Ectodermal cell (in vitro differentiated cells): ENCODE data around the gene CD52.

ENCODE experiments used
- H3K27ac ChIP-seq: 2 replicates; pipeline ENCODE4 v1.7.0; 2013; ENCODE audit warnings: mild to moderate bottlenecking, low read depth, low read length; ENCODE audit not compliant: insufficient read depth, poor library complexity, severe bottlenecking
- H3K27me3 ChIP-seq: 2 replicates; pipeline ENCODE4 v1.7.0; 2013; ENCODE audit warnings: mild to moderate bottlenecking, low read length; ENCODE audit not compliant: insufficient read depth, control insufficient read depth, poor library complexity, severe bottlenecking
- H3K36me3 ChIP-seq: one replicate; pipeline ENCODE4 v1.7.0; 2013; ENCODE audit warnings: low read length; ENCODE audit not compliant: control insufficient read depth, insufficient read depth
- H3K4me1 ChIP-seq: one replicate; pipeline ENCODE4 v1.7.0; 2013; ENCODE audit warnings: low read length; ENCODE audit not compliant: control insufficient read depth, insufficient read depth
- H3K4me3 ChIP-seq: 2 replicates; pipeline ENCODE4 v1.7.0; 2013; ENCODE audit warnings: low read depth, low read length, control low read depth; ENCODE audit not compliant: insufficient read depth
- H3K9me3 ChIP-seq: 2 replicates; pipeline ENCODE4 v1.7.0; 2013; ENCODE audit warnings: mild to moderate bottlenecking, low read length, moderate library complexity; ENCODE audit not compliant: control insufficient read depth
- WGBS, 2 experiments: methylation state at CpG; one replicate each; pipeline ENCODE4 v1.1.7; 2013; ENCODE audit warnings: missing lambda C conversion rate in 2 of 2; 5-methylcytosine and 5-hydroxymethylcytosine counted together

CD52 gene

GRCh38 chr1:26278724-26279455, 38.9 kb upstream of the CD52 start:
- peaks cover 37% of the 10 kb centered on the region for H3K4me1 ChIP-seq
- H3K27me3 ChIP-seq: no peaks in the 10 kb centered on the region
- H3K27ac ChIP-seq: peak overlapping the region; percentile 84
- WGBS, 2 experiments: 82 to 85% methylated on average over 8 of the region's 9 CpGs
- H3K9me3 ChIP-seq: no peaks in the 10 kb centered on the region
- H3K36me3 ChIP-seq: peaks cover 27% of the 10 kb centered on the region
- H3K4me3 ChIP-seq: peak overlapping the region; percentile 77

GRCh38 chr1:26279456-26280332, 38.1 kb upstream of the CD52 start, which contains the start of gene SH3BGRL3:
TSS of gene SH3BGRL3 (plus strand) at chr1:26280086. CDS start at chr1:26280156, 70 bp downstream.
- 1 to 2% methylated on average over 65 to 66 of the region's 66 CpGs for WGBS, 2 experiments
- Histone ChIP-seq H3K27ac (peak within 1 kb of the TSS; percentile 84), H3K36me3 (peaks cover 22% of the 10 kb centered on the region), H3K27me3 (no peaks in the 10 kb centered on the region), H3K4me3 (peak within 1 kb of the TSS; percentile 77), H3K9me3 (no peaks in the 10 kb centered on the region), H3K4me1 (peaks cover 37% of the 10 kb centered on the region)

GRCh38 chr1:26280333-26281042, 37.3 kb upstream of the CD52 start:
- H3K4me1 ChIP-seq: peaks cover 37% of the 10 kb centered on the region
- H3K9me3 ChIP-seq: no peaks in the 10 kb centered on the region
- peak overlapping the region; percentile 77 for H3K4me3 ChIP-seq
- H3K36me3 ChIP-seq: peaks cover 22% of the 10 kb centered on the region
- WGBS, 2 experiments: 32 to 33% methylated on average over 19 to 20 of the region's 20 CpGs
- no peaks in the 10 kb centered on the region for H3K27me3 ChIP-seq
- no peak overlapping the region for H3K27ac ChIP-seq

GRCh38 chr1:26281091-26281958, 36.4 kb upstream of the CD52 start:
- peaks cover 37% of the 10 kb centered on the region for H3K4me1 ChIP-seq
- peak overlapping the region; percentile 90 for H3K27ac ChIP-seq
- WGBS, 2 experiments: 91 to 94% methylated on average over 5 of the region's 5 CpGs
- H3K36me3 ChIP-seq: peaks cover 19% of the 10 kb centered on the region
- no peaks in the 10 kb centered on the region for H3K27me3 ChIP-seq
- no peaks in the 10 kb centered on the region for H3K9me3 ChIP-seq
- H3K4me3 ChIP-seq: peak overlapping the region; percentile 77

GRCh38 chr1:26281971-26282370, 35.8 kb upstream of the CD52 start:
- Histone ChIP-seq H3K9me3 (no peaks in the 10 kb centered on the region), H3K4me3 (no peak overlapping the region), H3K4me1 (peaks cover 37% of the 10 kb centered on the region), H3K27ac (peak overlapping the region; percentile 90), H3K36me3 (peaks cover 13% of the 10 kb centered on the region), H3K27me3 (no peaks in the 10 kb centered on the region)
- 4 to 5% methylated on average over 15 of the region's 15 CpGs for WGBS, 2 experiments

- H3K27me3 ChIP-seq: no peaks in the 10 kb centered on the region
- H3K4me1 ChIP-seq: peaks cover 37% of the 10 kb centered on the region
- 73 to 77% methylated on average over 21 to 22 of the region's 22 CpGs for WGBS, 2 experiments
- no peak overlapping the region for H3K4me3 ChIP-seq
- H3K36me3 ChIP-seq: peaks cover 9% of the 10 kb centered on the region
- no peaks in the 10 kb centered on the region for H3K9me3 ChIP-seq
- H3K27ac ChIP-seq: peak overlapping the region; percentile 67
Observed at GRCh38 chr1:26282401-26282918, 35.3 kb upstream of the CD52 start.

- Histone ChIP-seq H3K9me3 (no peaks in the 10 kb centered on the region), H3K4me1 (peaks cover 38% of the 10 kb centered on the region), H3K27ac (no peak overlapping the region), H3K4me3 (no peak overlapping the region), H3K27me3 (no peaks in the 10 kb centered on the region), H3K36me3 (no peaks in the 10 kb centered on the region)
- WGBS, 2 experiments: 93 to 97% methylated on average over 4 of the region's 4 CpGs
Observed at GRCh38 chr1:26283279-26283853, 34.4 kb upstream of the CD52 start.

GRCh38 chr1:26283871-26284596, 33.7 kb upstream of the CD52 start:
- Histone ChIP-seq H3K27me3 (no peaks in the 10 kb centered on the region), H3K9me3 (no peaks in the 10 kb centered on the region), H3K36me3 (no peaks in the 10 kb centered on the region), H3K4me3 (no peak overlapping the region), H3K27ac (no peak overlapping the region), H3K4me1 (peaks cover 38% of the 10 kb centered on the region)
- WGBS, 2 experiments: 91 to 95% methylated on average over 12 of the region's 12 CpGs
